Body of pancreas (tissue), 4 donors: Measurements from ENCODE around the gene NR1H3. TPM values are rescaled to one million over a fixed set of nuclear protein-coding genes. Genes with fewer than 3 reads are reported as not detected.

Source experiments
- ATAC-seq: fragments of 150-250 bp; one replicate; pipeline ENCODE4 v1.9.1; 2016
- DNase-seq, 4 donors: peaks; one replicate each; pipeline ENCODE4 v3.0.0-alpha.2; 2019
- H3K27ac ChIP-seq, 4 donors: fragments of 200-600 bp; sonication (generic); 1 replicate in 3 of 4; 2 replicates in 1 of 4; pipeline versions ENCODE4 v1.5.1 to v1.6.1; 2016 to 2019; ENCODE audit warnings: mild to moderate bottlenecking in 1 of 4, mixed read lengths in 1 of 4, moderate library complexity in 1 of 4
- H3K27me3 ChIP-seq, 2 donors: fragments of 200-600 bp; sonication (generic); one replicate each; pipeline ENCODE4 v1.6.0; 2016; ENCODE audit warnings: mild to moderate bottlenecking in 1 of 2
- H3K36me3 ChIP-seq, 2 donors: fragments of 200-600 bp; sonication (generic); replicated peaks in 1 of 2; 2 replicates each; pipeline ENCODE4 v1.5.1; 2016; ENCODE audit warnings: low read depth in 2 of 2; ENCODE audit not compliant: insufficient read depth in 1 of 2
- H3K4me1 ChIP-seq: fragments of 200-600 bp; sonication (generic); one replicate; pipeline ENCODE4 v1.6.0; 2016
- H3K4me3 ChIP-seq, 2 donors: fragments of 200-600 bp; sonication (generic); 1 replicate in 1 of 2; 2 replicates in 1 of 2; pipeline ENCODE4 v1.5.1; 2016 to 2019
- H3K9me3 ChIP-seq, 3 donors: fragments of 200-600 bp; sonication (generic); 1 replicate in 2 of 3; 2 replicates in 1 of 3; pipeline ENCODE4 v1.5.1; 2016
- POLR2A ChIP-seq, 3 donors: fragments of 450-650 bp; IDR thresholded peaks; one replicate each; pipeline ENCODE4 v1.6.1; 2016; ENCODE audit warnings: antibody characterized with exemption in 3 of 3, mild to moderate bottlenecking in 2 of 3
- WGBS, 2 donors: methylation state at CpG; one replicate each; pipeline ENCODE4 v1.1.5; 2017; 5-methylcytosine and 5-hydroxymethylcytosine counted together
- intact Hi-C: fragments of 100-400 bp; cut with DNase I; formaldehyde crosslinking; loops from one replicate; pipeline ENCODE4 v1.15.1; 2023
- total RNA-seq, 2 donors: library from RNA; depleted of rRNA; stranded (reverse); fragments of >200 nt; gene quantifications; one replicate each; pipeline ENCODE4 v1.1.0, GENCODE V29; 2016
- TF ChIP-seq, protein P1 (sequence below), 7 experiments: fragments of 450-650 bp in 4 of 7; fragments of 200-600 bp in 3 of 7; sonication (generic) in 3 of 7; IDR thresholded peaks; one replicate each; pipeline ENCODE4 v1.5.1; 2016 to 2019; ENCODE audit warnings: antibody characterized with exemption in 7 of 7

Gene NR1H3
- total RNA-seq, 2 donors from 2014 or later = 17.9 to 33.9 TPM

DNA sequence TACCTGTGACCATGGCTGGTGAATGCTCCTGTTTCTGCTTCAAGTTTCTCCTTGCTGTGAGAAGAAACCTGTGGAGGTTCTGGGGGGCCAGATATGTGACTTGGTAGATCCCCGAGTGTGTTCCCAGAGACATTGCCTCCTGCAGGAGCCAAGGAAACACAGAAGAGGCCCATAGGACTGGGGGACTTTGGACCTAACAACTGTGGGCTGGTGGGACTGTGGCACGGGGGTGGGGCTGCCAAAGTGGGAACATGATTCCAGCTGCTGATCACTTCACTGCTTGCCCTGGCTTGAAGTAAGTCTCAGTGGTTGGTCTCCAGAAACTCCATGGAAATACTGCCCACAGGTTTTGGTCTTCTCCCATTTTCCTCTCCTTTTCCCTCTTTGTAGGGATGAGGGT lies 4.1 kb upstream of the NR1H3 start:
- Histone ChIP-seq H3K4me3 (no peak overlapping the region), H3K4me1 (peaks cover 52% of the 10 kb centered on the region), H3K36me3 (no peaks in the 10 kb centered on the region), H3K27ac (peak overlapping the region in 3 of 4 donors; percentile 55 to 74 (median 61)), H3K9me3 (no peaks in the 10 kb centered on the region), H3K27me3 (no peaks in the 10 kb centered on the region)
- ATAC-seq (no peak), DNase-seq (no peak)
- WGBS, 2 donors = 66 to 92% methylated on average over 2 of the region's 2 CpGs
- intact Hi-C loops = no loop called here
- TF ChIP-seq POLR2A (IDR thresholded peaks at IDR 0.05) = no peak
- TF ChIP-seq, protein P1, sequence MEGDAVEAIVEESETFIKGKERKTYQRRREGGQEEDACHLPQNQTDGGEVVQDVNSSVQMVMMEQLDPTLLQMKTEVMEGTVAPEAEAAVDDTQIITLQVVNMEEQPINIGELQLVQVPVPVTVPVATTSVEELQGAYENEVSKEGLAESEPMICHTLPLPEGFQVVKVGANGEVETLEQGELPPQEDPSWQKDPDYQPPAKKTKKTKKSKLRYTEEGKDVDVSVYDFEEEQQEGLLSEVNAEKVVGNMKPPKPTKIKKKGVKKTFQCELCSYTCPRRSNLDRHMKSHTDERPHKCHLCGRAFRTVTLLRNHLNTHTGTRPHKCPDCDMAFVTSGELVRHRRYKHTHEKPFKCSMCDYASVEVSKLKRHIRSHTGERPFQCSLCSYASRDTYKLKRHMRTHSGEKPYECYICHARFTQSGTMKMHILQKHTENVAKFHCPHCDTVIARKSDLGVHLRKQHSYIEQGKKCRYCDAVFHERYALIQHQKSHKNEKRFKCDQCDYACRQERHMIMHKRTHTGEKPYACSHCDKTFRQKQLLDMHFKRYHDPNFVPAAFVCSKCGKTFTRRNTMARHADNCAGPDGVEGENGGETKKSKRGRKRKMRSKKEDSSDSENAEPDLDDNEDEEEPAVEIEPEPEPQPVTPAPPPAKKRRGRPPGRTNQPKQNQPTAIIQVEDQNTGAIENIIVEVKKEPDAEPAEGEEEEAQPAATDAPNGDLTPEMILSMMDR (IDR thresholded peaks at IDR 0.05) = no peak

GRCh38 chr11:47254386-47254785 lies 3.4 kb upstream of the NR1H3 start:
- H3K4me1 ChIP-seq = peaks cover 54% of the 10 kb centered on the region
- ATAC-seq = no peak

DNA sequence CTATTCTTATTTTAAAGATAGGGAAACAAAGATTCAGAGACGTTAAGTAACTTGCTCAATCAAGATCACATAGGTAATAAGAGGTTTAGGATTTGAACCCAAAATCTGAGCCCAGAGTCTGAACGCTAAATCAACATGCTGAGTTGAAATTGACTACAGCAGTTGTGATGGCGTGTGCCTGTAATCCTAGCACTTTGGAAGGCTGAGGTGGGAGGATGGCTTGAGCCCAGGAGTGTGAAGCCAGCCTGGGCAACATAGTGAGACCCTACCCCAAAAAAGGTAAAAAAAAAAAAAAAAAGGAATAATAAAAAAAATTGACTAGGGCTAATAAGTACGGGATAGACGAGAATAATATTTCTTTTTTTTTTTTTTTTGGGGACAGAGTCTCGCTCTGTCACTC lies 1.4 kb upstream of the NR1H3 start:
- Histone ChIP-seq H3K4me1 (peaks cover 47% of the 10 kb centered on the region), H3K9me3 (no peaks in the 10 kb centered on the region), H3K27me3 (no peaks in the 10 kb centered on the region), H3K4me3 (no peak overlapping the region), H3K36me3 (no peaks in the 10 kb centered on the region), H3K27ac (no peak overlapping the region)
- intact Hi-C loops = no loop called here
- no peak for TF ChIP-seq POLR2A (IDR thresholded peaks at IDR 0.05)
- TF ChIP-seq, protein P1 (IDR thresholded peaks at IDR 0.05) = no peak
- DNase-seq = no peak
- ATAC-seq = no peak
- 88 to 89% methylated on average over 6 of the region's 6 CpGs for WGBS, 2 donors

More at GRCh38 chr11:47254386-47254785, 3.4 kb upstream of the NR1H3 start:
- WGBS, 2 donors = 32 to 46% methylated on average over 3 of the region's 3 CpGs
- no peaks in the 10 kb centered on the region for H3K9me3 ChIP-seq
- peak overlapping the region in 3 of 4 donors; percentile 55 to 74 (median 61) for H3K27ac ChIP-seq
- no peaks in the 10 kb centered on the region for H3K27me3 ChIP-seq
- intact Hi-C loops = no loop called here
- DNase-seq = peak in 1 of 4 donors; percentile 56
- no peak overlapping the region for H3K4me3 ChIP-seq
- TF ChIP-seq POLR2A (IDR thresholded peaks at IDR 0.05) = peak in 1 of 3 donors; percentile 8
- TF ChIP-seq, protein P1 (IDR thresholded peaks at IDR 0.05) = no peak
- no peaks in the 10 kb centered on the region for H3K36me3 ChIP-seq

GRCh38 chr11:47257177-47257516 lies 649 bp upstream of the NR1H3 start:
- Histone ChIP-seq H3K36me3 (no peaks in the 10 kb centered on the region), H3K4me3 (no peak overlapping the region), H3K27ac (peak overlapping the region; percentile 55 to 79 (median 74)), H3K9me3 (no peaks in the 10 kb centered on the region), H3K27me3 (no peaks in the 10 kb centered on the region), H3K4me1 (peaks cover 47% of the 10 kb centered on the region)
- intact Hi-C loops = no loop called here
- DNase-seq = no peak
- no peak for ATAC-seq
- WGBS, 2 donors = 15 to 31% methylated on average over 2 of the region's 2 CpGs
- TF ChIP-seq, protein P1 (IDR thresholded peaks at IDR 0.05) = no peak
- TF ChIP-seq POLR2A (IDR thresholded peaks at IDR 0.05) = no peak

GRCh38 chr11:47258317-47258902 lies 614 bp downstream of the NR1H3 start:
- no peaks in the 10 kb centered on the region for H3K27me3 ChIP-seq
- DNase-seq (no peak), ATAC-seq (no peak)
- peaks cover 47% of the 10 kb centered on the region for H3K4me1 ChIP-seq
- no peak overlapping the region for H3K4me3 ChIP-seq
- H3K9me3 ChIP-seq = no peaks in the 10 kb centered on the region
- no peak for TF ChIP-seq POLR2A (IDR thresholded peaks at IDR 0.05)
- TF ChIP-seq, protein P1 (IDR thresholded peaks at IDR 0.05) = no peak
- intact Hi-C loops = no loop called here
- 46 to 48% methylated on average over 8 to 11 of the region's 11 CpGs for WGBS, 2 donors
- peak overlapping the region; percentile 55 to 79 (median 74) for H3K27ac ChIP-seq
- H3K36me3 ChIP-seq = no peaks in the 10 kb centered on the region
